LNCaP clone FGC (cell line): ENCODE measurements around the gene GRM4.
A peak's percentile ranks its signal among the peaks of the same experiment; 100 is the strongest.
"Not testable (repeated sequence)": the region's sequence is repeated elsewhere in the genome, so short reads cannot be mapped to it uniquely, and the experiment has no call there.

Experiments used
- DNase-seq: peaks from one replicate; pipeline ENCODE4 v3.0.0-alpha.2; 2011; ENCODE audit warnings: low read depth
- H3K4me3 ChIP-seq: 2 replicates; pipeline ENCODE4 v1.5.1; 2011; ENCODE audit warnings: mild to moderate bottlenecking, low read depth, low read length, control low read depth
- TF ChIP-seq, protein P1 (sequence below): IDR thresholded peaks from 2 replicates; pipeline ENCODE4 v1.5.1; 2012; ENCODE audit warnings: mild to moderate bottlenecking; ENCODE audit not compliant: control insufficient read depth, insufficient read depth; ENCODE audit errors: extremely low read depth

The GRM4 gene

DNA sequence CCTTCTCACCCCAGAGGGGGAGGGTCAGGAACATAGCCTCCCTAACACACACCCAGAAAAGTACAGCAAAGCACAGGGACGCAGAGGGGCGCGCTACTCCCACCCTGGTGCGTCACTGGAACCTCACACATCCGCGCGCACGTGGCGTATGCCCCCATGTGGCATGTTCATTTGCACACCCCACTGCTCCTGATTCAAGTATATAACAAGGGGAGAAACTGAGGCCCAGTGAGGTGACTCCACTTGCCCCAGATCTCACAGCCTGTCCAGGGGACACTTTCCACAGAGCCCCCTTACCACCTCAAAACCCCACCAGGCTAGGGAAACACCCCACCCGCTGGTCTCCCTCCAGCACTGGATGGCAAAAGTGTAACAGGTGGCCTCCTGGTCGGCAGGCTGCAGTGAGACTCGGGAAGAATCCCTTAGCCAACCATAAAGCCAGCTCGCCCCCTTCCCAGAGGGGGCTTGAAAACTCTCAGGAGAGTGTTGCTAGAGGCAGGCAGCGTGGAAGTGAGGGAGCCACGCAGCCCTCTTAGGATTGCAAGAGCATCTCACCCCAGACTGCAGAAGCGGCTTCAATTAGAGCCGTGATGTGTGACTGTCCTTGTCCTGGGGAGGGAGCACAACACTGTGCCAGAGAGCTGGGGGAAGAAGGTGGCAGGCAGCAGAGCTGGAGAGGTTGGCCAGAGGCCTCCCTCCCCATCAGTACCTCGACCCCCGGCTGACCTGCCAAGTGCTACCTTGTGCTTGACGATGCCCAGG lies at the start of gene GRM4:
Gene GRM4, minus strand, starts transcription at position 67 of the 762 bp plus-strand sequence. CDS start 12,591 bp downstream, outside the sequence.
- DNase-seq, result no peak
- H3K4me3 ChIP-seq, result peak within 1 kb of the TSS; percentile 26; the same call in 1 of the 2 replicates

DNA sequence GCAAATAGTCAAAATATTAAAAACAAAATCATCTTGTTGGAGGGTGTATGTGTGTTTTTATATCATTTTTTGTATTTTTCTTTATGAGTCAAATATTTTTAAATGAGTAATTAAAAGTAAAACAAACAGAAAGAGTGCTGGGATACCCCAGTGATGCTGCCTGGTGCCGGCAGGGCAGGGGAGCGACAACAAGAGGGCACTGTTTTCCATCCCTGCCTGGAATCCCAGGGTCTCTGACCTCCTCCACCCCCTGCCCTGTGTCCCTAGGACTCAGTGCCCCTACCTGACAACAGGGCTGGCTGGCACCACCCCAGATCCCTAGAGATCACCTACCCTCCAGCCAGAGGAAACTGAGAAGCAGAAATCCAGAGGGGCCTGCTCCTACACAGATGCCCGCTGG lies 48.9 kb upstream of the GRM4 start:
- TF ChIP-seq, protein P1, sequence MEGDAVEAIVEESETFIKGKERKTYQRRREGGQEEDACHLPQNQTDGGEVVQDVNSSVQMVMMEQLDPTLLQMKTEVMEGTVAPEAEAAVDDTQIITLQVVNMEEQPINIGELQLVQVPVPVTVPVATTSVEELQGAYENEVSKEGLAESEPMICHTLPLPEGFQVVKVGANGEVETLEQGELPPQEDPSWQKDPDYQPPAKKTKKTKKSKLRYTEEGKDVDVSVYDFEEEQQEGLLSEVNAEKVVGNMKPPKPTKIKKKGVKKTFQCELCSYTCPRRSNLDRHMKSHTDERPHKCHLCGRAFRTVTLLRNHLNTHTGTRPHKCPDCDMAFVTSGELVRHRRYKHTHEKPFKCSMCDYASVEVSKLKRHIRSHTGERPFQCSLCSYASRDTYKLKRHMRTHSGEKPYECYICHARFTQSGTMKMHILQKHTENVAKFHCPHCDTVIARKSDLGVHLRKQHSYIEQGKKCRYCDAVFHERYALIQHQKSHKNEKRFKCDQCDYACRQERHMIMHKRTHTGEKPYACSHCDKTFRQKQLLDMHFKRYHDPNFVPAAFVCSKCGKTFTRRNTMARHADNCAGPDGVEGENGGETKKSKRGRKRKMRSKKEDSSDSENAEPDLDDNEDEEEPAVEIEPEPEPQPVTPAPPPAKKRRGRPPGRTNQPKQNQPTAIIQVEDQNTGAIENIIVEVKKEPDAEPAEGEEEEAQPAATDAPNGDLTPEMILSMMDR, result no peak
- no peak overlapping the region for H3K4me3 ChIP-seq
- DNase-seq, result no peak

More for the DNA sequence above, at the start of gene GRM4:
- TF ChIP-seq, protein P1, result no peak

GRCh38 chr6:34190504-34191122 lies 44.7 kb upstream of the GRM4 start:
- H3K4me3 ChIP-seq, result no peak overlapping the region
- no peak for DNase-seq
- TF ChIP-seq, protein P1, result no peak

- TF ChIP-seq, protein P1, result no peak
- no peak for DNase-seq
- H3K4me3 ChIP-seq, result no peak overlapping the region
Measured at GRCh38 chr6:34189806-34190503, 44.1 kb upstream of the GRM4 start.

DNA sequence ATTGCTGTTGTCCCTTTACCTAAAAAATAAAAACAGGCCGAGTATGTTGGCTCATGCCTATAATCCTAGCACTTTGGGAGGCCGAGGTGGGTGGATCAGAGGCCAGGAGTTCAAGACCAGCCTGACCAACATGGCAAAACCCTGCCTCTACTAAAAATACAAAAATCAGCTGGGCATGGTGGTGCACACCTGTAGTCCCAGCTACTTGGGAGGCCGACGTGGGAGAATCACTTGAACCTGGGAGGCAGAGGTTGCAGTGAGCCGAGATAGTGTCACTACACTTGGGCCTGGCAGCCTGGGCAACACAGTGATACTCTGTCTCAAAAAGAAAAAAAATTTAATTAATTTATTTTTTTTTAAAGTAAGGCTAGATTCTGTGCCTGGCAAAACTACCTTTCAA lies 38.8 kb upstream of the GRM4 start:
- not testable (repeated sequence) for H3K4me3 ChIP-seq, DNase-seq

- no peak overlapping the region for H3K4me3 ChIP-seq
- TF ChIP-seq, protein P1, result no peak
- DNase-seq, result no peak
Measured at GRCh38 chr6:34182751-34183531, 37.1 kb upstream of the GRM4 start.
